Measurements from ENCODE around the gene CREG2.

DNA sequence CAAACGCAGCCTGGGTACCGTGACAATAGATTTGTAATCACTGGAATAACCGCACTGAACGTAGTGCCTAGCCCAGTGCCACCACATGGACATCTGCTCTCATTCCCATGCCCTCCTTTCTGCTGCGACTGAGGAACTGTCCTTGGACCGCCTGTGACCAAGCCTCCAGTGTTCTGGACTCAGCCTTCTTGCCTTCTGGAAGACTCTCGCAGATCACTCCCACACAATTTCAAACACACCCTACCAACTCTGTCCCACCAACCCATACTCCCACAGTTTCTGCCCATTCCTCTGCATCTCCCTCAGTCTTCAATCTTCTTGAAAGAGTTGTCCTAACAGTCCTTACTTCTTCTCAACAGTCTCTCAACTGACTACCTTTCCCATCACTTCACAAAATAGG, 80.9 kb downstream of the CREG2 start:
- no peak for TF ChIP-seq EZH2 (IDR thresholded peaks at IDR 0.05)
- TF ChIP-seq FOXP2 (optimal IDR thresholded peaks at IDR 0.05; ENCODE audit: control extremely low read depth, extremely low read length, insufficient read depth), result no peak
- no peak for TF ChIP-seq POLR2AphosphoS5 (IDR thresholded peaks at IDR 0.05; ENCODE audit: borderline replicate concordance, low read depth, low read length)
